CD4-positive, CD25-positive, alpha-beta regulatory T cell (primary cell): ENCODE data around the gene MCC. TPM values are rescaled to one million over a fixed set of nuclear protein-coding genes. Genes with fewer than 3 reads are reported as not detected.

Experiments used
- ATAC-seq, 2 donors: fragments of 150-1000 bp; cut with Tn5 transposase; one replicate each; pipeline ENCODE4 v1.10.0; 2021; ENCODE audit warnings: low read depth in 2 of 2, moderate number of reproducible peaks in 2 of 2, moderate library complexity in 1 of 2
- DNase-seq, 3 donors: peaks; one replicate each; pipeline versions ENCODE4 v3.0.0 to v3.0.0-alpha.2; 2012 to 2022; ENCODE audit warnings: mixed read lengths in 1 of 3
- H3K27ac ChIP-seq: one replicate; pipeline ENCODE4 v1.7.0; 2013; ENCODE audit warnings: mild to moderate bottlenecking, low read length; ENCODE audit not compliant: insufficient read depth, poor library complexity, severe bottlenecking
- H3K27me3 ChIP-seq: one replicate; pipeline ENCODE4 v1.7.0; 2013; ENCODE audit warnings: low read length; ENCODE audit not compliant: control insufficient read depth, insufficient read depth
- H3K36me3 ChIP-seq: one replicate; pipeline ENCODE4 v1.7.0; 2013; ENCODE audit warnings: mild to moderate bottlenecking, low read length, moderate library complexity; ENCODE audit not compliant: control insufficient read depth, insufficient read depth
- H3K4me1 ChIP-seq: 2 replicates; pipeline ENCODE4 v1.7.0; 2013; ENCODE audit warnings: mild to moderate bottlenecking, low read length; ENCODE audit not compliant: insufficient read depth, control insufficient read depth, poor library complexity, severe bottlenecking
- H3K4me3 ChIP-seq: one replicate; pipeline ENCODE4 v1.7.0; 2013; ENCODE audit warnings: low read depth, mild to moderate bottlenecking, low read length, moderate library complexity
- H3K9me3 ChIP-seq, 2 experiments: 1 replicate in 1 of 2; 2 replicates in 1 of 2; pipeline ENCODE4 v1.7.0; 2013; ENCODE audit warnings: low read length in 2 of 2, mild to moderate bottlenecking in 1 of 2, moderate library complexity in 1 of 2; ENCODE audit not compliant: control insufficient read depth in 2 of 2
- H3K27ac Mint-ChIP-seq, 3 donors: one replicate each; pipeline ENCODE4 v1.8.0; 2020 to 2022; ENCODE audit warnings: mild to moderate bottlenecking in 3 of 3, mixed read lengths in 3 of 3, moderate library complexity in 2 of 3
- H3K27me3 Mint-ChIP-seq: one replicate; pipeline ENCODE4 v1.8.0; 2022; ENCODE audit warnings: mild to moderate bottlenecking, mixed read lengths
- H3K36me3 Mint-ChIP-seq: one replicate; pipeline ENCODE4 v1.8.0; 2020; ENCODE audit warnings: mixed read lengths
- H3K4me1 Mint-ChIP-seq, 4 donors: one replicate each; pipeline ENCODE4 v1.8.0; 2020 to 2022; ENCODE audit warnings: mixed read lengths in 4 of 4, mild to moderate bottlenecking in 1 of 4
- H3K4me3 Mint-ChIP-seq, 4 donors: one replicate each; pipeline ENCODE4 v1.8.0; 2020 to 2022; ENCODE audit warnings: mild to moderate bottlenecking in 4 of 4, mixed read lengths in 4 of 4, moderate library complexity in 3 of 4
- H3K9me3 Mint-ChIP-seq, 7 donors: one replicate each; pipeline ENCODE4 v1.8.0; 2020 to 2022; ENCODE audit warnings: mixed read lengths in 7 of 7, mild to moderate bottlenecking in 3 of 7, moderate library complexity in 2 of 7
- polyA plus RNA-seq, 4 donors: library from polyadenylated mRNA; unstranded; fragments of 300-500 nt; fragmentation: Illumina TruSeq; gene quantifications; one replicate each; pipeline ENCODE4 v1.2.3, GENCODE V29; 2021
- total RNA-seq: library from RNA; stranded (reverse); gene quantifications from one replicate; pipeline ENCODE4 v1.2.3, GENCODE V29; 2022

The MCC gene
- total and polyA plus RNA-seq, 5 donors from 2014 or later: 0.47 to 11.1 (median 3.4) TPM

- H3K4me1 ChIP-seq: no peaks in the 10 kb centered on the region
- peaks cover 3% of the 10 kb centered on the region for H3K27me3 ChIP-seq
- H3K4me3 Mint-ChIP-seq: no peak overlapping the region
- no peaks in the 10 kb centered on the region for H3K9me3 ChIP-seq
- peaks cover 19% of the 10 kb centered on the region for H3K27me3 Mint-ChIP-seq
- H3K9me3 Mint-ChIP-seq: peaks cover 0 to 2% (median 0%) of the 10 kb centered on the region in 7 donors
- H3K4me1 Mint-ChIP-seq: no peaks in the 10 kb centered on the region
- H3K27ac ChIP-seq: no peak overlapping the region
- H3K36me3 Mint-ChIP-seq: no peaks in the 10 kb centered on the region
- no peak overlapping the region for H3K27ac Mint-ChIP-seq
- H3K4me3 ChIP-seq: no peak overlapping the region
- ATAC-seq (no peak), DNase-seq (no peak)
- H3K36me3 ChIP-seq: no peaks in the 10 kb centered on the region
Observed at GRCh38 chr5:113437111-113437510, 51.1 kb downstream of the MCC start.

DNA sequence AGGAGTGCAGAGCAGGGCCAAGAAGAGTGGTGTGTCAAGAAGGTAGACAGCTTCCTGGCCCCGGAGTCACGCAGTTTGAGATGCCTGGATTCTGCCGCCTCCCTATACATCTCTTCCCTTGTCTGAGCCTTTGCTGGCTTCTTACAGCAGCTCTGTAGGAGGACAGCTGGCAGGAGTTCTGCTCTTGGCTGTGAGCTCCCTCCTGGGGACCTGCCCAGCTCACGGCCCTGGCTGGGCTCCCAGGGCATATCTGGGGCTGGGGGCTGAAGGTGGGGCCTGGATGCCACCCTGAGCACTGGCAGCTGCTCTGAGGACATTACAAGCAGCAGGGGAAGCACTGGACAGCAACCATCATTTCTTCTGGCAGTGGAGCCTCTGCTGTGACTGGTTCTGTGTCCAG is 52.7 kb downstream of the MCC start:
- ATAC-seq (no peak), DNase-seq (no peak)
- H3K9me3 ChIP-seq: no peaks in the 10 kb centered on the region
- H3K36me3 Mint-ChIP-seq: no peaks in the 10 kb centered on the region
- H3K9me3 Mint-ChIP-seq: no peaks in the 10 kb centered on the region
- H3K27me3 Mint-ChIP-seq: peaks cover 15% of the 10 kb centered on the region
- H3K27me3 ChIP-seq: peaks cover 3% of the 10 kb centered on the region
- no peaks in the 10 kb centered on the region for H3K4me1 Mint-ChIP-seq
- no peaks in the 10 kb centered on the region for H3K4me1 ChIP-seq
- no peak overlapping the region for H3K4me3 Mint-ChIP-seq
- no peaks in the 10 kb centered on the region for H3K36me3 ChIP-seq
- no peak overlapping the region for H3K4me3 ChIP-seq
- H3K27ac ChIP-seq: no peak overlapping the region
- H3K27ac Mint-ChIP-seq: no peak overlapping the region

DNA sequence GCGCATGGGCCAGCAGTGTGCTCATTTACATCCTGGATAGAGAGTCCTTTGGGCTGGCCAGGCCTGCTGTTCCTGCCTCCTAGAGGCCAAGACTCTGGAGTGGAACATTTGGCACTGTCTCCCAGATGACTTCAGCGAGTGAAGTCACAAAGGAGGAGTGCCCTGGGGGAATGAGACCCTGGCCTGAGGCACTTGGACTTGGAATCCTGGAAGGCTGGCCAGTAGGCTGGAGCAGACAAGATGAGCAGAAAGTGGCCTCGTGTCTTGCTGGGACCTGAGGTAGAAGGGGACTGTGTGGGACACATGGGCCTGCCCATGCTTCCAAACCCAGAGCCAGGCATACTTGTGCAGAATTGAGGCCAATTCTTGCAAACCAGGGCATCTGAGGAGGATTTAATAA is 53.4 kb downstream of the MCC start, which contains the start of gene TSSK1B:
TSS of gene TSSK1B (minus strand) at position 101 of the 400 bp plus-strand sequence. CDS start 150 bp downstream, outside the sequence.
- no peaks in the 10 kb centered on the region for H3K9me3 Mint-ChIP-seq
- H3K4me3 Mint-ChIP-seq: no peak within 1 kb of the TSS
- H3K36me3 Mint-ChIP-seq: no peaks in the 10 kb centered on the region
- H3K27me3 Mint-ChIP-seq: peaks cover 15% of the 10 kb centered on the region
- ATAC-seq (no peak), DNase-seq (no peak)
- no peaks in the 10 kb centered on the region for H3K4me1 Mint-ChIP-seq
- H3K36me3 ChIP-seq: no peaks in the 10 kb centered on the region
- H3K27me3 ChIP-seq: peaks cover 2% of the 10 kb centered on the region
- no peak within 1 kb of the TSS for H3K4me3 ChIP-seq
- H3K27ac Mint-ChIP-seq: no peak within 1 kb of the TSS
- H3K4me1 ChIP-seq: no peaks in the 10 kb centered on the region
- no peaks in the 10 kb centered on the region for H3K9me3 ChIP-seq
- H3K27ac ChIP-seq: no peak within 1 kb of the TSS

DNA sequence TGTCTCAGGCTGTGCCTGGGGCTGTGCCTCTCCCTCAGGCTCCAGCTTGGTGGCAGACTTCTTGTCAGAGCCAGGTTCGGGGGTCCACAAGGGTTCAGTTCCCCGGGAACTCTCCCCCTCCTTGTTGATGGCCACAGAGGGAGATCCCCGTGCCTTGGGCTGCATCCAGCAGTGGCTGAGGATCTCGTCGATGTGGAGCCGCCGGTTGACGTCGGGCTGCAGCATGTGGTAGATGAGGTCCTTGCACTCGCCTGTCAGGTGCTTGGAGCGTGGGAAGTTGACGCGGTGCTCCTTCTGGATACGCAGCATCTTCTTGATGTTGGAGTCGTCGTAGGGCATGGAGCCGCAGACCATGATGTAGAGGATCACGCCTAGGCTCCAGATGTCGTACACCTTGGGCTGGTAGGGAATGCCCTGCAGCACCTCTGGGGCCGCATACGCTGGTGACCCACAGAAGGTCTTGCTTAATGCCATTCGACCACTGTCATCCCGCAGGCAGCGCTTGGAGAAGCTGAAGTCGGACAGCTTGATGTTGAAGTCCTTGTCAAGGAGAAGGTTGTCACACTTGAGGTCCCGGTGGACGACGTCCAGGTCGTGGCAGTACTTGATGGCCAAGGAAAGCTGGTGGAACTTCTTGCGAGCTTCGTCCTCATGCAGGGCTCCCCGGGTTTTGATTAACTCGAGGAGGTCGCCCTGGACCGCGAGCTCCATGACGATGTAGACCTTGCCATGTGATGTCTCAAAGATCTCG is 54.2 kb downstream of the MCC start:
- DNase-seq (no peak), ATAC-seq (no peak)
- Histone ChIP-seq H3K27me3 (no peaks in the 10 kb centered on the region), H3K9me3 (no peaks in the 10 kb centered on the region), H3K27ac (no peak overlapping the region), H3K4me3 (no peak overlapping the region), H3K36me3 (no peaks in the 10 kb centered on the region), H3K4me1 (no peaks in the 10 kb centered on the region)
- H3K27me3 Mint-ChIP-seq: peaks cover 15% of the 10 kb centered on the region
- H3K27ac Mint-ChIP-seq: no peak overlapping the region
- no peaks in the 10 kb centered on the region for H3K9me3 Mint-ChIP-seq
- no peaks in the 10 kb centered on the region for H3K36me3 Mint-ChIP-seq
- no peak overlapping the region for H3K4me3 Mint-ChIP-seq
- H3K4me1 Mint-ChIP-seq: no peaks in the 10 kb centered on the region

DNA sequence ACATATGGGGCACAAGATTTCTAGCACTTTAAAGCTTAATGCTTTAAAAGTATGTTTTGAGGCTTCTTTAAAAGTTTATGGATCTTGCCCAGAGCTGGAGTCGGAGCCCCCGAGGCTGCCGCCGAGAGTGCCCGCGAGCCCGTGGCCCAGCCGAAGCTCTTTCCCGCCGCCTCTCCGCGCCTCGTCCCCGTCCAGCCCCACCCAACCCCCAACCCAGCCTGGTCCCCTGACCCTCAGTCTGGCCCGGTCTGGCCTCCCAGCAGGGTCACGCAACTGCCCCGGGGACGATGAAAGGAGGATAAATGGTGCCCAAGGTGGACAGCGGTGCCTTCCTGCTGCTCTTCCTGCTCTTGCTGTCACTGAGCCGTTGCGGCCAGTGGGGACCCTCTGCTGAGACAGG is 55.2 kb downstream of the MCC start:
- Mint-ChIP-seq H3K27me3 (peaks cover 15% of the 10 kb centered on the region), H3K36me3 (no peaks in the 10 kb centered on the region), H3K4me3 (no peak overlapping the region), H3K9me3 (no peaks in the 10 kb centered on the region), H3K4me1 (no peaks in the 10 kb centered on the region), H3K27ac (no peak overlapping the region)
- no peak overlapping the region for H3K27ac ChIP-seq
- no peaks in the 10 kb centered on the region for H3K27me3 ChIP-seq
- H3K4me3 ChIP-seq: no peak overlapping the region
- no peaks in the 10 kb centered on the region for H3K4me1 ChIP-seq
- H3K9me3 ChIP-seq: no peaks in the 10 kb centered on the region
- DNase-seq (no peak), ATAC-seq (no peak)
- H3K36me3 ChIP-seq: no peaks in the 10 kb centered on the region

DNA sequence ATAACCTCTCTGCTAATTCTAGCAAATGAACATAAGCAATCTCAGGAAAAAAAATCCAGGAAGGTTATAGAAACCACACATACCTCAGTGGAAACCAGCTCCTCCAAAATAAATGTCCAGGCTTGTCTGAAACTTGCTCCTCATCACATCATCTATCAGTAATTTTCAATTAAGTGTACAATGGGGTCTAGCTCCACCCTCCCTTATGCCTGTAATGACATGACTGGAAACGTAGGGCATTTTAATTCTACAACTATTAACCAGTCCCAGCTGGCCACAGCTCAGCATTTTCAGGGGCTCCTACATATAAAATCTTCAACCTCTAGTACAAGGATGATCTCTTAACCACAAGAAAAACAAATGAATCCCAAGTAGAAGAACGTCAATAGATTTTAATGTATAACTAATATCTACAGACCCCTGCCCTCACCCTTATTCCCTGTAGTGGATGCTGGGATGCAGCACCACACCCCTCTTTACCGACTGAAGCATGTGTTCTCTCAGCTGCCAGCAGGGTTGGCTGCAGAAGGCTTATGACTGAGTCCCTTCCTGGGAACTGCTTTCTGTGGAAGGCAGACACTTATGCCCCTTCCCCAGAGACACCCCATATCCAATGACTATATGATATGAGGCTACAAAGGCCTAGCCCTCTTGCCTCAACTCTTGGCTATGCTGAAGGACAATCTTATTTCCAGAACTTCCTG is 60.2 kb downstream of the MCC start:
- Histone ChIP-seq H3K9me3 (no peaks in the 10 kb centered on the region), H3K36me3 (no peaks in the 10 kb centered on the region), H3K27me3 (no peaks in the 10 kb centered on the region), H3K4me3 (no peak overlapping the region), H3K4me1 (no peaks in the 10 kb centered on the region), H3K27ac (no peak overlapping the region)
- DNase-seq: no peak
- H3K36me3 Mint-ChIP-seq: no peaks in the 10 kb centered on the region
- H3K9me3 Mint-ChIP-seq: no peaks in the 10 kb centered on the region
- no peaks in the 10 kb centered on the region for H3K4me1 Mint-ChIP-seq
- no peak overlapping the region for H3K27ac Mint-ChIP-seq
- no peak overlapping the region for H3K4me3 Mint-ChIP-seq
- H3K27me3 Mint-ChIP-seq: peaks cover 9% of the 10 kb centered on the region
- no peak for ATAC-seq

DNA sequence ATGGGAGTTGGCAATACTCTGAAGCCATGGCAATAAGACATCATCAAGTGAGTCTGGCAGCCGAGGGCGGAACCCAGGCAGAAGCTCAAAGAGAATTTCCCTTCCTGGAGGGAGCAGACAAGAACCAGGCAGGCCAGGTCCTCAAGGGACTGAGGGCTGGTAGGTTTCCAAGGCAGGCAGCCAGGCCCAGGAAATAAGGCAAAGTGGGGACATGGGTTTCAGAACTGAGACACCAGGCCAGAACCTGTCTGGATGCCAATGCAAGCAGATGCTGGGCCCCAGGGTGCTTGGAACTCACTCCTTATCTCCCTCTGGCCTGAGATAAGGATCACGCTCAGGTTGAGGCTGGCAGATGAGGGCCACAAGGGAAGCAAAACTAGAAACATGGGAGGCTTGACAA is 62.3 kb downstream of the MCC start:
- H3K4me3 Mint-ChIP-seq: no peak overlapping the region
- H3K27me3 ChIP-seq: no peaks in the 10 kb centered on the region
- H3K27ac Mint-ChIP-seq: no peak overlapping the region
- H3K4me3 ChIP-seq: no peak overlapping the region
- DNase-seq (no peak), ATAC-seq (no peak)
- no peaks in the 10 kb centered on the region for H3K4me1 Mint-ChIP-seq
- H3K27ac ChIP-seq: no peak overlapping the region
- H3K9me3 Mint-ChIP-seq: no peaks in the 10 kb centered on the region
- H3K4me1 ChIP-seq: no peaks in the 10 kb centered on the region
- no peaks in the 10 kb centered on the region for H3K36me3 ChIP-seq
- peaks cover 13% of the 10 kb centered on the region for H3K27me3 Mint-ChIP-seq
- H3K9me3 ChIP-seq: no peaks in the 10 kb centered on the region
- no peaks in the 10 kb centered on the region for H3K36me3 Mint-ChIP-seq

GRCh38 chr5:113421693-113422092 is 66.6 kb downstream of the MCC start:
- DNase-seq (no peak), ATAC-seq (no peak)
- H3K4me3 ChIP-seq: no peak overlapping the region
- Mint-ChIP-seq H3K27ac (no peak overlapping the region), H3K4me1 (no peaks in the 10 kb centered on the region), H3K4me3 (no peak overlapping the region), H3K9me3 (no peaks in the 10 kb centered on the region), H3K27me3 (peaks cover 13% of the 10 kb centered on the region), H3K36me3 (no peaks in the 10 kb centered on the region)
- no peaks in the 10 kb centered on the region for H3K9me3 ChIP-seq
- H3K36me3 ChIP-seq: no peaks in the 10 kb centered on the region
- H3K27me3 ChIP-seq: no peaks in the 10 kb centered on the region
- no peaks in the 10 kb centered on the region for H3K4me1 ChIP-seq
- no peak overlapping the region for H3K27ac ChIP-seq
